Cardiac fibroblast (primary cell): ENCODE results near the gene SKI.

Source experiments
- DNase-seq, 2 donors: peaks; one replicate each; pipeline versions ENCODE4 v3.0.0 to v3.0.0-alpha.2; 2010; ENCODE audit warnings: low read depth in 2 of 2
- H3K4me3 ChIP-seq, 2 donors: replicated peaks in 1 of 2; 1 replicate in 1 of 2; 2 replicates in 1 of 2; pipeline ENCODE4 v1.5.1; 2011; ENCODE audit warnings: low read depth in 2 of 2, low read length in 2 of 2, mild to moderate bottlenecking in 2 of 2, moderate library complexity in 1 of 2
- CTCF ChIP-seq: IDR thresholded peaks from one replicate; pipeline ENCODE4 v1.5.1; 2011; ENCODE audit warnings: low read depth, mild to moderate bottlenecking, low read length, inconsistent platforms

Gene SKI

DNA sequence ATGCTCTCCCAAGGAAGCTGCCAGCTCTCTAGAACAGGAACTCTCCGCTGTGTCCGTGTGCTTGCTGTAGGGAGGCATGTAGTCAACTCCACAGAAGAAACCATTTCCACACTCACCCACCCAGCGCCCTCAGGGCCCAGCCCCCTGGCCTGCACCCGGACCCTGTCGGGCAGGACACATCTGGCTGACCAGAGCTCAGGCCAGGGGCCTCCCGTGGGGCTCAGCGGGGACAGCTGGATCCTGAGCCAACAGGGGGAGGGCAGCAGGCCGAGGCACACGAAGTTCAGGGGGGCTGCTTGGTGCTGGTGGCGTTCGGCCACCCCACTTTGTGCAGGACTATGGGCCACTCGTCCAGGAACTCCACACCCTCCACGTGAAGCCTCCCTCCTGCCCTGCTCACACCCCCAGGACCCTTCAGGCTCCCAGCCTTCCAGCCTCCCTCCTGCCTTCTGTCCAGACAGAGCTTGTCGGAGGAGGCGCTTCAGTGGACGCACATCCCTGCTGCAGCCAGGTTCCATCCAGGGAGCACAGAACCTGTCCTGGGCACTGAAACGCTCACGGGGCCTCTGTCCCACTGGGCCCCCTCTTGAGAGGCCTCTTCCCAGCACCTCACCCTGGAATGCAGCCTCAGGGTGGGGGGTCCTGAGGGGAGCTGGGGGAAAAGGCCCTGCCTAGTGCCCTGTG, 18.6 kb upstream of the SKI start:
- H3K4me3 ChIP-seq: no peak overlapping the region
- TF ChIP-seq CTCF: no peak
- DNase-seq: no peak

DNA sequence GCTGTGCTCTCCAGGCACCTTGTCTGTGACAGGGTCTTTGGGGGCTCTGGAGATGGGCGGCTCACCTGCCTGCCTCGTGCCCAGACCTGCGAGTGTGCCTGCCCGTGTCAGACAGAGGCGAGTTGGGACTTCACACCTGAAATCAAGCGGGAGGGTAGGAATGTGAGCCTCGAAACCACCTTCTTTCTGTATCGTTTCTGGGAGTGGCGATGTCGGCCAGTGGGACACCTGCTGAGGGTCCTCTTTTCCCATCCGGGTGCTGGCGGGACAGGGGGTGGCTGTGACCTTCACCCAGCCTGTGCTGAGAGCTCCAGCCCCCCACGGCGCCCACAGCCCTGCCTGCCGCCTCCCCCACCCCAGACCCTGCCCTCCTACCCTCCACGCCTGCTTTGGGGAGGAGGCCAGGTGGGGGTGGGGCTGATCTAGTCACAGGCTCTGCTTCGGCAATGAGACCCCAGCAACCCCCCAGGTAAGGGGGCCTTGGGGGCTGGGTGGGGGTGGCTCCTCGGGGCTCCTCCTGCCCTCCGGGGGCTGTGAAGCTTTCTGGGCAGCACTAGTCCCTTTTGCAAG, 17.9 kb upstream of the SKI start:
- DNase-seq: no peak

GRCh38 chr1:2210786-2211185, 17.3 kb upstream of the SKI start:
- no peak overlapping the region for H3K4me3 ChIP-seq
- no peak for DNase-seq
- TF ChIP-seq CTCF: no peak

More for the DNA sequence above, 17.9 kb upstream of the SKI start:
- H3K4me3 ChIP-seq: no peak overlapping the region
- no peak for TF ChIP-seq CTCF

- peak overlapping the region in 1 of 2 donors; percentile 42 for H3K4me3 ChIP-seq
- no peak for TF ChIP-seq CTCF
- no peak for DNase-seq
Observed at GRCh38 chr1:2212274-2212531, 15.9 kb upstream of the SKI start.

DNA sequence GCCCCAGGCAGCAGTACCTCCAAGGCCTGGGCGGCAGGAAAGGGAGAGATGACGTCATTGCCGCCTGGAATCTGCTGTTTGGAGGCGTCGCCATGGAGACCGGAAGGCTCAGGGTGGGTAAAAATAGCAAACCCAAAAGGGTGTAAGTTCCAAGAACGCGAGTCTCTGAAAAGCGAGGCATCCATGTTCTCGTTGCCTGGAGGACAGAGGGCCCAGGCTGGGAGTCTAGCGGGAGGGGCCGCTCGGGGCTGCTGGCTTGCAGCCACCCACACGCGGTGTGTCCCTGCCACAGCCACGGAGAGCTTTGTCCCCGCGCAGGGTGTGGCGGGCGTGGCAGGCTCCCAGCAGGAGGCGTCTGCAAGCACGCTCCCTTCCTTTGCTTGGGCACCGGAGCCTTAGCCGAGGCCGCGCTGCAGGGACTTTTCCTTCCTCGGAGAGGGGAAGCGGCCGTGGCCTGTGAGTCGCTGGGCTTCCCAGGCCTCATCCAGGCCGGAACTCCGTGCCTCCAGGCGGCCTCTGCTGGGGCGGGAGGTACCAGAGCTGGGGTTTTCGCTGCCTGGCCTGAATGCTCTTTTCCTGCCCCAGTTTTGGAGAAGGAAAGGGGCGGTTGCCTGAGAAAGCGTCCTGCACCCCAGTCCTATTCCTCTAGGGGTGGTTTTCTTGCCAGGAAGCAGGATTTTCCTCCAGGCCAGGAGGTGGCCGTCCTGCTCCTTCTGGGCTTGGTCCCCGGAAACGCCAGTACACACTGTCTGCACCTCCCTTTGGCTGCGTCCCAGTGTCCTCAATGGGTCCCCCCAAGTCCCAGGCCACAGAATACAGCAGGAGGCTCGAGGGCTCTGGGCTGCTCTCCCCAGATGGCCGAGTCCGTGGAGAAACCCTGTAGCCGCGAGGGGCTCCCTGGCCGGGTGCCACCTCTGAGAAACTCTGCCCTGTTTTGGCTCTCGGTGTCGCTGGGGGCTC, 15.3 kb upstream of the SKI start:
- peak overlapping the region in 1 of 2 donors; percentile 44 for H3K4me3 ChIP-seq
- TF ChIP-seq CTCF: peak; percentile 39
- DNase-seq: peak; percentile 99

DNA sequence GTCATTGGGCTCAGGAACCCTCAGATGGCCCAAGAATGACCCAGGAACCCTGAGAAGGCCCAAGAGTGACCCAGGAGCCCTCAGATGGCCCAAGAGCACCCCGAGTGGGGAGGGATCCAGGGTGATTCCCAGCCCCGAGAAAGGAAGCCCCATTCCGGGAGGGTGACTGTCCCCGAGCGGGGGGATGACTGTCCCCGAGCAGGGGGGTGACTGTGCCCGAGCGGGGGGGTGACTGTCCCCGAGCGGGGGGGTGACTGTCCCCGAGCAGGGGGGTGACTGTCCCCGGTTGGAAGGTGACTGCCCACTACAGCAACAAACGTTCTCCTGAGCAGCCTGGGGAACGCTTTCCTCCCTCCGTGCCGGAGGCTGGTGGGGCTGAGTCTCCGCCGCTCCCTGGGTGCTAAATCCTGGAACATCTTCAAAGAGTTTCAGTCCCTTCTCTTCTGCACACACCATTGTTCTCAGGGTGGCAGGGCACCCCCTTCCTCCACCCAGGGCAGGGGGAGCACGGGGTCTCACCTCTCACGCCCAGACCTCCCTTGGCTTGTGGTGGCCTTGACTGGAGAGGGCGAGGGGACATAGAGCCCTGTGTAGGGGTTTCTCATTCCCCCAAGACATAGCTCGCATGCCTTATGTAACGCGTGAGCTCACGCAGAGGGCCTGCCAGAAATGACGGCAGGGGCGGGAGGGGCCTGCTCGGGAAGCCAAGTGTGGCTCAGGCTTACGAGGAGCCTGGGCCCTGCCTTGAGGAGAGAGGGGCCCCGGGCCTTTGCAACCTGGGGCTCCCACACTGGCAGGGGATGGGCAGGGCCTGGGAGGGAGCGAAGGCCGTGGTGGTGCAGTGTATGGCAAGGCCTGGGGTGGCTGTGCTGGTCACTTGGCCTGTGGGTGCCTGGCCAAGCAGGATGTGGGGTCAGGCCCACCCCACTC, 14.3 kb upstream of the SKI start:
- DNase-seq: peak; percentile 89 to 94
- H3K4me3 ChIP-seq: no peak overlapping the region
- TF ChIP-seq CTCF: no peak
